ENCODE data around the gene SULT1A3.
"Not testable (repeated sequence)": the region's sequence is repeated elsewhere in the genome, so short reads cannot be mapped to it uniquely, and the experiment has no call there.

The SULT1A3 gene

DNA sequence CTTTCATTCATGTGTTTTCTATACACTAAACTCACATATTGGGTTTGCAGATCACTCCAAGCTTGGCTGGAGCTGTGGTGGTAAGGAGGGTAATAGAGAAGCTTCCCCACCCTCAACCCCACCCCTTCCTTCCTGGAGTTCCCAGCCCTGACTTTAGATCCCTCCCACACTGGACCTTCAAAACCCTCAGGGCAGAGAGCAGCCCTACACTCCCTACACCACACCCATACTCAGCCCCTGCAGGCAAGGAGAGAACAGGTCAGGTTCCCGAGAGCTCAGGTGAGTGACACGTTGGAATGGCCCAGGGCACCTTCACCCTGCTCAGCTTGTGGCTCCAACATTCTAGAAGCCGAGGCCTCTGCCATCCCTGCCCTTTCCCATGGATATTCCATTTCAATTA is at the start of gene SULT1A3:
SULT1A3 (plus strand) TSS at position 207 of the 400 bp plus-strand sequence. CDS start 1,474 bp downstream, outside the sequence.
- DNase-seq (ENCODE audit: low read depth, low spot score), result not testable (repeated sequence)

DNA sequence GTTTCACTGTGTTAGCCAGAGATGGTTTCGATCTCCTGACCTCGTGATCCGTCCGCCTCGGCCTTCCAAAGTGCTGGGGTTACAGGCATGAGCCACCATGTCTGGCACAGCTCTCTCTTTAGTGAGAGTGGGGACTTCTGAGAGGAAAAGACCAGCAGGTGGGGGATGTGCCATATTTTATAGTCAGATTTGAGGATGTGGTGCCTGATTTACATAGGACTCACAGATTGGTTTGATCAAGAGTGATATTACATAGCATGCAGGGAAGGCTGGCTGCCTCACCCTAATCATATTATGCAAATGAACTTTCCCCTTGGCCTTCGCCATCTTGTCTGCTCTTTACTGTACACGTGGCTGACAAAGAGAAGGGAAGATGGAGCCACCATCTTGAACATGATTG is 48.0 kb upstream of the SULT1A3 start:
- DNase-seq (ENCODE audit: low read depth, low spot score), result no peak

DNA sequence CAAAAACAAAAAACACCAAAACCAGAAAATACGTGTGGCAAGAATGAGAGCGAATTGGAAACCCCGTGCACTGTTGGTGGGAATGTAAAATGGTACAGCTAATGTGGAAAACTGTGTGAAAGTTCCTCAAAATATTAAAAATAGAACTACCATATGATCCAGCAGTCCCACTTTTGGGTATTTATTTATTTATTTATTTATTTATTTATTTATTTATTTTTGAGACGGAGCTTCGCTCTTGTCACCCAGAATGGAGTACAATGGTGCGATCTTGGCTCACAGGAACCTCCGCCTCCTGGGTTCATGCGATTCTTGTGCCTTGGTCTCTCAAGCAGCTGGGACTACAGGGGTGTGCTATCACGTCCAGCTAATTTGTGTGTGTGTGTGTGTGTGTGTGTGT is 46.5 kb upstream of the SULT1A3 start:
- no peak for DNase-seq (ENCODE audit: low read depth, low spot score)

DNA sequence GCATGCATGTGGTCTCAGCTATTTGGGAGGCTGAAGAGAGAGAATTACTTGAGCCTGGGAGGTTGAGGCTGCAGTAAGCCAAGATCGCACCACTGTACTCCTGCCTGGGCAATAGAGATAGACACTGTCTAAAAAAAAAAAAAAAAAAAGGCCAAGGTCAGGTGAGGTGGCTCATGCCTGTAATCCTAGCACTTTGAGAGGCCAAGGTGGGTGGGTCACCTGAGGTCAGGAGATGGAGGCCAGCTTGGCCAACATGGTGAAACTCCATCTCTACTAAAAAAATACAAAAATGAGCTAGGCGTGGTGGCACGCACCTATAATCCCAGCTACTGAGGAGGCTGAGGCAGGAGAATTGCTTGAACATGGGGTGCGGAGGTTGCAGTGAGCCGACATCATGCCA is 43.9 kb upstream of the SULT1A3 start:
- no peak for DNase-seq (ENCODE audit: low read depth, low spot score)

DNA sequence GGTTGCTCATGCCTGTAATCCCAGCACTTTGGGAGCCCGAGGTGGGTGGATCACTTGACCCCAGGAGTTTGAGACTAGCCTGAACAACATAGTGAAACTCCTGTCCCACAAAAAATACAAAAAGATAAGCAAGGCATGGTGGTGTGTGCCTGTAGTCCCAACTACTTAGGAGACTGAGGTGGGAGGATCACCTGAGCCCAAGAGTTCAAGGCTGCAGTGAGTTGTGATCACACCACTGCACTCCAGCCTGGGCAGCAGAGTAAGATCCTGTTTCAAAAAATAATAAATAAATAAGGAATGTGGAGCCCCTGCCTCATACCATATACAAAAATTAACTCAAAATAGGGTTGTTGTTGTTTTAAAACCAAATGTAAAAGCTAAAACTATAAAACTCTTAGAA is 41.8 kb upstream of the SULT1A3 start:
- DNase-seq (ENCODE audit: low read depth, low spot score), result no peak

DNA sequence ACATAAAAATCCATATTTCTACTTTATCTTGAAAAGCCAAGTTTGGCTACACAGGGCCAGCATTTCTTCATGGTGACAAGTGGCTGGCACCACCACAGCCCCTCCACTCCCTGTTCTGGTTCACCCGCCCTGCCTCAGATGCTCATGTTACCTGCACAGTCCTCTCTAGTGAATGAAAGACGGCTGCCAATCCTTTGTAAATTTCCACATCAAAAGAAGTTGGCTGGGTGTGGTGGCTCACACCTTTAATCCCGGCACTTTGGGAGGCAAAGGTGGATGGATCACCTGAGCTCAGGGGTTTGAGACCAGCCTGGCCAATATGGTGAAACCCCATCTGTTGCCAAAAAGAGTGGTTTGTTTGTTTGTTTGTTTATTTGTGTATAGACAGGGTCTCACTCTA is 35.5 kb upstream of the SULT1A3 start:
- DNase-seq (ENCODE audit: low read depth, low spot score), result no peak

DNA sequence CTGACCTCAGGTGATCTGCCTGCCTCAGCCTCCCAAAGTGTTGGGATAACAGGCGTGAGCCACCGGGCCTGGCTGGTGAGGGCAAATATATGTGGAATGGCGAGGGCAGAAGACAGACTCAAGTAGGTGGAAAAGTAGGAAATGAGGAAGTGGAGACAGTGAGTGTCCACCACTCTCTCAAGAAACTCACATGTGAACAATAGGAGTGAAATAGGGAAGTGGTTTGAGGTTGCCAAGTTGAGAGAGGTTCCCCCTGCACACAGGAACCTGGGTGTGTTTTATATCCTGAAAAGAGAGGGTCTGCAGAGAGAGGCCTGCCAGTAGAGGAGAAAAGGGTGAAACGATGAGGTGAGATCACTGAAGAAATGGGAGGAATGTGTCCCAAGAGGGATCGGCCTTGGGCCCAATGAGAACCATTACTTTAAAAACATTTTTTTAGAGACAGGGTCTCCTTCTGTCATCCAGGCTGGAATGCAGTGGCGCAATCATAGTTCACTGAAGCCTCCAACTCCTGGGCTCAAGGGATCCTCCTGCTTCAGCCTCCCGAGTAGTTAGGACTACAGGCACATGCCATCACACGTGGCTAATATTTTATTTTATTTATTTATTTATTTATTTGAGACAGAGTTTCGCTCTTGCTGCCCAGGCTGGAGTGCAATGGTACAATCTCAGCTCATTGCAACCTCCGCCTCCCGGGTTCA is 32.7 kb upstream of the SULT1A3 start:
- DNase-seq (ENCODE audit: low read depth, low spot score), result no peak

DNA sequence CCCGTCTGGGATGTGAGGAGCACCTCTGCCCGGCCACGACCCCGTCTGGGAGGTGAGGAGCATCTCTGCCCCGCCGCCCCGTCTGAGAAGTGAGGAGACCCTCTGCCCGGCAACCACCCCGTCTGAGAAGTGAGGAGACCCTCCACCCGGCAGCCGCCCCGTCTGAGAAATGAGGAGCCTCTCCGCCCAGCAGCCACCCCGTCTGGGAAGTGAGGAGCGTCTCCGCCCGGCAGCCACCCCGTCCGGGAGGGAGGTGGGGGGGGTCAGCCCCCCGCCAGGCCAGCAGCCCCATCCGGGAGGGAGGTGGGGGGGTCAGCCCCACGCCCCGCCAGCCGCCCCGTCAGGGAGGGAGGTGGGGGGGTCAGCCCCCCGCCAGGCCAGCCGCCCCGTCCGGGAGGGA is 30.3 kb upstream of the SULT1A3 start:
- DNase-seq (ENCODE audit: low read depth, low spot score), result not testable (repeated sequence)

DNA sequence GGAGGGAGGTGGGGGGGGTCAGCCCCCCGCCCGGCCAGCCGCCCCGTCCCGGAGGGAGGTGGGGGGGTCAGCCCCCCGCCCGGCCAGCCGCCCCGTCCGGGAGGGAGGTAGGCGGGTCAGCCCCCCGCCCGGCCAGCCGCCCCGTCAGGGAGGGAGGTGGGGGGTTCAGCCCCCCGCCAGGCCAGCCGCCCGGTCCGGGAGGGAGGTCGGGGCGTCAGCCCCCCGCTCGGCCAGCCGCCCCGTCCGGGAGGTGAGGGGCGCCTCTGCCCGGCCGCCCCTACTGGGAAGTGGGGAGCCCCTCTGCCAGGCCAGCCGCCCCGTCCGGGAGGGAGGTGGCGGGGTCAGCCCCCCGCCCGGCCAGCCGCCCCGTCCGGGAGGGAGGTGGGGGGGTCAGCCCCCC is 29.6 kb upstream of the SULT1A3 start:
- DNase-seq (ENCODE audit: low read depth, low spot score), result not testable (repeated sequence)

DNA sequence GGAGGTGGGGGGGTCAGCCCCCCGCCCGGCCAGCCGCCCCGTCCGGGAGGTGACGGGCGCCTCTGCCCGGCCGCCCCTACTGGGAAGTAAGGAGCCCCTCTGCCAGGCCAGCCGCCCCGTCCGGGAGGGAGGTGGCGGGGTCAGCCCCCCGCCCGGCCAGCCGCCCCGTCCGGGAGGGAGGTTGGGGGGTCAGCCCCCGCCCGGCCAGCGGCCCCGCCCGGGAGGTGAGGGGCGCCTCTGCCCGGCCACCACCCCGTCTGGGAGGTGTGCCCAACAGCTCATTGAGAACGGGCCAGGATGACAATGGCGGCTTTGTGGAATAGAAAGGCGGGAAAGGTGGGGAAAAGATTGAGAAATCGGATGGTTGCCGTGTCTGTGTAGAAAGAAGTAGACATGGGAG is 28.9 kb upstream of the SULT1A3 start:
- DNase-seq (ENCODE audit: low read depth, low spot score), result not testable (repeated sequence)

DNA sequence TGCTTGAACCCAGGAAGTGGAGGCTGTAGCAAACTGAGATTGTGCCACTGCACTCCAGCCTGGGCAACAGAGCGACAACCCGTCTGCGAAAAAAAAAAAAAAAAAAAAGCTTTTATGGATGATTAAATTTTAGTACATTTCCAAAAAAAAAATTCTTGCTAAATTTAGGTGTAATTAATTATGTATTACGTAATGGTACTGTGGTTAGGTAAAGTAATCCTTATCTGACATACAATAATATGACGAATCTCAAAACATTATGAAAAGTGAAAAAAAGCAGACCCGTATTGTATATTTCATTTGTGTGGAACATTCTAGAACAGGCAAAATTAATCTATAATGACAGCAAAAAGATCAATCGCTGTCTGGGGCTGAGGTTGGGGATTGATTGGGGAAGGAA is 26.0 kb upstream of the SULT1A3 start:
- DNase-seq (ENCODE audit: low read depth, low spot score), result no peak

DNA sequence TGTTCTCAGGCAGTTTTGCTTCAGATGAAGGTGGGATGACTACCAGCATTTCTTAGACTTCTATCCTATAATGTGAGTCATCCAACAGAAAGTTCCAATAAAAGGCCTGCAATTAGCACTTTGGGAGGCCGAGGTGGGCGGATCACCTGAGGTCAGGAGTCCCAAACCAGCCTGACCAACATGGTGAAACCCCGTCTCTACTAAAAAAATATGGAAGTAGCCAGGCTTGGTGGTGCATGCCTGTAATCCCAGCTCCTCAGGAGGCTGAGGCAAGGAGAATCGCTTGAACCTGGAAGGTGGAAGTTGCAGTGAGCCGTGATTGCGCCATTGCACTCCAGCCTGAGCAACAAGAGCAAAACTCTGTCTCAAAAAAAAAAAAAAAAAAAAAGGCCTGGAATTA is 22.2 kb upstream of the SULT1A3 start:
- DNase-seq (ENCODE audit: low read depth, low spot score), result not testable (repeated sequence)

DNA sequence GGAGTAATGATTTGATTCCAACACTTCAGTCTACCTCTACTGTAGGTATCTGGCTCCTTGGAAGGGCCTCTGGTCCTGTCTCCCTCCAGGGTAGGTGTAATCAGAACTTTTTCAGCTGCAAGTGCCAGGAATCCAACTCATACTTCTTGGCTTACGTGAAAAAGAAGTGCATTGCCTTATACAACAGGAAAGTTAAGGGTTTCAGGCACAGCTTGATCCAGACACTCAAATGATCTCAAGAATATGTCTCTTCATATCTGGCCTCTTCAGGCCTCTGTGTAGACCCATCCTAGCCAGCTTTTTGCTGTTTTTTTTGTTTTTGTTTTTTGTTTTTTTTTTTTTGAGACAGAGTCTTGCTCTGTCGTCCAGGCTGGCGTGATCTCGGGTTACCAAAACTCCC is 19.9 kb upstream of the SULT1A3 start:
- DNase-seq (ENCODE audit: low read depth, low spot score), result no peak

DNA sequence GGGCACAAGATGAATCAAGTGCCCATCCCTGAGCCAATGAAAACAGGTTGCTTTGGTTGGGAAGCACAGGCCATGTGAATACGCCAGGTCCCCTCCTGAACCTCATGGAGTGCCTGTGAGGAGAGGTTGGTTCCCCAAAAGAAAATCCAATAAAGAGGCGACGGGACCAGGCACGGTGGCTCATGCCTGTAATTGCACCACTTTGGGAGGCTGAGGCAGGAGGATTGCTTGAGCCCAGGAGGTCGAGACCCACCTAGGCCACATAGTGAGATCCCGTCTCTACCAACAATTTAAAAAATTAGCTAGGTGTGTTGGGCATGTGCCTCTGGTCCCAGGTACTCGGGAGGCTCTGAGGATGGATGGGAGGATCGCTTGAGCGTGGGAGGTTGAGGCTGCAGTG is 19.1 kb upstream of the SULT1A3 start:
- DNase-seq (ENCODE audit: low read depth, low spot score), result no peak

DNA sequence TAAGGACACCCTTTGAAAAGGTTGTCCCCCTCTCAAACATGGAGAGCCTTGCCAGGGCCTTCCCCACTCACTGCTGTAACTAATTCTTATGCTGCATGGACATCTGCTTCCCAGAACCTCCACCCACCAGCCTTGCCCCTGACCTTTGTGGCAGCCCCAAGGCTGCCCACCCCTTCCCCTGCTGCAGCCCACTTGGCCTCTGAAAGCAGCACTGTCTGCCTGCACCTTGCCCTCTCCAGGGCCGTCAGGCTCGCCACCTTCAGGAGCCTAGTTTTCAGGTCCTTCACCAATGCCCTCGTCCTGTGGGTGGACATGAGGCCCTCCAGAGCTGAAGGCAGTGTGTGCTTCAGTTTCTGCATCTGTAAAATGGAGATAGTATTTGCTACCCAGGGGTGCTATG is 18.3 kb upstream of the SULT1A3 start:
- no peak for DNase-seq (ENCODE audit: low read depth, low spot score)

DNA sequence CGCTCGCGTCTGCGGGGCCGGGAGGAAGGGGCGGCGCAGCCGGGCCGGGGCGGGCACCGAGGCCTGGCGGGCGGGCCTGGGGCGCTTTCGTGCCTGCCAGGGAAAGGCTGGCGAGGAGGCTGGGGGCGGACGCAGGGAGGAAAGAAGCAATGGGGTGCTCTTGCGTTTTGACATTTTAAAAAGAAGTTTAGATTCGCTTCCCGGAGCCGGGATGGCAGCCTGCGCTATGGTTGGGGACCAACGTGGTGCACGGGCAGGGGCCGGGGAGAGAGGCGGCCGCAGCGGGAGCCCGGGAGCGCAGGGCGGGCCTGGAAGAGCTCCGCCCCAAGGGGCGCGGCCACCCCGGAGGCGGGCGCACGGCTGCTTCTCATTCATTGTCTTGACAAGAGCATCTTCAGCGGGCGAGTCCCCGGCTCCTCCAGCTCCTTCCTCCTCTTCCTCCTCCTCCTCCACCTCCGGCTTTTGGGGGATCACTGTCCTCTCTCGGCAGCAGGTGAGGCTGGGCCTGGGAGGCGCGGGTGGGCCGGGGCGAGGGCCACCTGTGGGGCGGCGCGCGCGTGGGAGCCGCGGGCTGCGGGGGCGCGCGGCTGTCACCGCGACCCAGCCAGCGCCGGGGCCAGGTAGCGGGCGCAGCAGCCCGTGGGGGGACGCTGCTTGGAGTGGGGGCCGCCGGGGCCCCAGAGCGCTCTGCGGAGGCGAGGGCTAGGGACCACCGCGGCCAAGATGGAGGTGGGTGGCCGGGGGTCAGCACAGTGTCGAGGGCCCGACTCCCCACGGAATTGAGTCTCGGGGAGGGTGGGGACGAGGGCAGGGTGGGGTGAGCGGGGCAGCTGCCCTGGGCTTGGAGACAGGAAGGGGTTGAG is 15.6 kb upstream of the SULT1A3 start, which contains the start of gene CORO1A:
CORO1A (plus strand) TSS at position 370 of the 863 bp plus-strand sequence. CDS start 1,608 bp downstream, outside the sequence.
- peak; percentile 41 for DNase-seq (ENCODE audit: low read depth, low spot score)

DNA sequence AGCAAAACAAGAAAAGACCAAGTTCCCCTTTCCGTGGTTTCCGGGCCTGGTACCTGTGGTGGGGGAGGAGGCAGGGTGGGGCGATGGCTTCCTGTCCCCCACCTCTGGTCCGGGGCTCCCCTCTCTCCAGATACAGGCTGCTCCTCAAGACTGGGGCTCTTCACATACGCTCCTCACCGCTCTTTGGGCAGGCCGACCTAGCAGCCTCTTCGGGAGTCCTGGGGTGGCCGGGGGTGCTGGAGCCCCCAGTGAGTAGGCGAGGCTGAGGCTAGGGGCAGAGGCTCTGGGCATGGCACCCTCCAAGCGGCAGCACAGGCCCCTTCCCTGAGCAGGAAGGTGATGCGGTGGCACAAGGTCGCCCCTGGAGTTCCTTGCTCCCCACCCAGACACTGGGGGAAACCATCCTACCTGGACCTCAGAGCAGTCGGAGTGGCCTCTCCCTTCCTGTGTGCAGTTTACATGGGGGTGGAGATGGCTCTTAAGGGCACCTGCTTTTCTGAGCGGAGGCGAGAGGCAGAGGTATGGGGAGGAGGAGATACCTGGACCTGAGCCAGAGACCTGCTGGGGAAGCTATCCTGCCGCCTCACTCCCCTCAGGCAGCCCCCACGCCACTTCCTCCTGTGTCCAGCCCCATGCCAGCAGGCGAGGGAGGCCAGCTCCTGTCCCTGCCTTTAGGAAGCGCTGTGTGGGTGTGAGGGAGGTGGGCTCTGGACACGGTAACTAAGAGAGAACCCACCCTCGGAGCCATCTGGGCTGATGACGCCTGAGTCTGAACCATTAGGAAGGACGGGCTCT is 14.8 kb upstream of the SULT1A3 start:
- no peak for DNase-seq (ENCODE audit: low read depth, low spot score)

DNA sequence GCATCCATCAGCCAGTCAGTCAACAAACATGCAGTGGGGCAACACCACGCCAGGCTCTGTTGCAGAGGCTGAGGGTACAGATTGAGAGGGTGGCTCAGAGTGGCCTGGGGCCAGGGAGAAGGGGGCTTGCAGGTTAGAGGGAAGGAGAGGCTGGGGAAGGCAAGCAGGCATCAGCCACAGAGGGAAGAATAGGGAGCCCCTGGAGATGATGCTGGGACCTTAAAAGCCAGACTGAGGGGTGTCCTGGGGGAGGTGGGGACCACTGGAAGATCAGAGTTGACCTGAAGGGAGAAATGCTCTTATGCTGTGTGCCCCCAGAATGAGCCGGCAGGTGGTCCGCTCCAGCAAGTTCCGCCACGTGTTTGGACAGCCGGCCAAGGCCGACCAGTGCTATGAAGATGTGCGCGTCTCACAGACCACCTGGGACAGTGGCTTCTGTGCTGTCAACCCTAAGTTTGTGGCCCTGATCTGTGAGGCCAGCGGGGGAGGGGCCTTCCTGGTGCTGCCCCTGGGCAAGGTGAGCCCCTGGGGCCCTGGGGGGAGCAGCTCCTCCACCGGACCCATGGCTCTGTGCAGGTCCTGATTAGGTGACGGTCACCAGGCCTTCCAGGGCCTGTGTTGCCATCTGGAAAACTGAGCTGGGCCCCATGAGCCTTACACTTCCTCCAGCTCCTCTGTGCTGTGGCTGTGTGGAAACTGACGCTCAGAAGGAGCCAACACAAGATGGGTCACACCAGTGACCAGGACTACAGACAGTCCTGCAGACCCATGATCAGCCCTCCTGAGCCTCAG is 14.0 kb upstream of the SULT1A3 start:
- DNase-seq (ENCODE audit: low read depth, low spot score), result no peak

DNA sequence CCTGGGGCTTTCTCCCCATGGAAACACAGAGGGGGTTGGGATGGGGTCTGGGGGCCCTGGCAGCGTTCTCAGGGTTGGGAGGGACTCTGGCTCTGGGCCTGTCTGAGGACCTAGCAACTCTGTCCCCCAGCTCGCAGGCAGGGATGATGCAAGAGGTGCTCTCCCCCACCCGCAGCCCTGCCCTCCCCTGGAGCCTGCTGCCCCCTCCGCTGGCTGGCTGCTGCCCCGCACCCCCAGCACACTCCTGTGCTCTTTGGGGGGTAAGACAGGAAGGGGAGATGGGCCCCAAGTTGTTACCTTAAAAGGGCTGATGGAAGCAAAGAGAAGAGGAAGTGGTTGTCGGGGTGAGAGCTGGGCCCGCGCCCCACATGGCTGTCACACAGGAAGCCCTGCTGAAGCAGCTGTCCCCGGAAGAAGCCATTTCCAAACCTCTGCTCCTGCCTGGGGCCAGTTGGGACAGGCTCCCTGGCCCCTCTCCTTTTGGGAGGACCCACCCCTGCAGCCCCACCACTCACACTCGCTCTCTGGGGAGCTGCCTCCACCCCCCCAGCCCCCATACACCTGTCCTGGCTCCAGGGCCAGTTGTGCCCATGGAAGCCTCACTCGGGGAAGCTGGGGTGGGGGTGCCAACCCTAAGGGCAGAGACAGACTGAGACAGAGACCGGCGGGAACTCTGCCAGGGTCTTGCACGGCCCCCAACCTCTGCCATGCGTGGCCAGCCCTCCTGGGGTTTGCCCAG is 13.2 kb upstream of the SULT1A3 start:
- DNase-seq (ENCODE audit: low read depth, low spot score), result no peak

DNA sequence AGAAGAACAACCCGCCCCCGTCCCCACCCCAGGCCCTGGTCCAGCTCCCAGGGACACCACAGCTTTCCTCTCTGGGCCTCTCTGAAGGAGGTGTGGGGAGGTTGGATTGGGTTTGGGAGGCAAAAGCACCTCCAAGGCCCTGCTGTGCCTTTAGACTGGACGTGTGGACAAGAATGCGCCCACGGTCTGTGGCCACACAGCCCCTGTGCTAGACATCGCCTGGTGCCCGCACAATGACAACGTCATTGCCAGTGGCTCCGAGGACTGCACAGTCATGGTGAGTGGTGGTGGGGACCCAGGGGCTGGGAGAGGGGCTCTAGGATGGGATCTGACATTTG is 12.6 kb upstream of the SULT1A3 start:
- DNase-seq (ENCODE audit: low read depth, low spot score), result no peak

Data from smooth muscle cell of the brain vasculature (primary cell).